Neuronal stem cell (in vitro differentiated cells): ENCODE measurements around the gene APOBEC3A.
A peak's percentile ranks its signal among the peaks of the same experiment; 100 is the strongest.

ENCODE experiments used
- DNase-seq: peaks from one replicate; pipeline ENCODE4 v3.0.0-alpha.2; 2013; ENCODE audit warnings: low spot score
- H2AFZ ChIP-seq: one replicate; pipeline ENCODE4 v1.6.1; 2013; ENCODE audit warnings: mild to moderate bottlenecking, low read length, inconsistent platforms
- H2AK5ac ChIP-seq: 2 replicates; pipeline ENCODE4 v1.6.1; 2013; ENCODE audit warnings: low read depth, mild to moderate bottlenecking, inconsistent platforms, low read length, moderate library complexity, mixed read lengths
- H2BK120ac ChIP-seq: 2 replicates; pipeline ENCODE4 v1.6.1; 2013; ENCODE audit warnings: low read depth, mild to moderate bottlenecking, inconsistent platforms, low read length, moderate library complexity, mixed read lengths
- H2BK12ac ChIP-seq: one replicate; pipeline ENCODE4 v1.6.1; 2013; ENCODE audit warnings: low read length, inconsistent platforms
- H2BK15ac ChIP-seq: 2 replicates; pipeline ENCODE4 v1.6.1; 2013; ENCODE audit warnings: mild to moderate bottlenecking, low read length, inconsistent platforms, mixed read lengths
- H2BK5ac ChIP-seq: one replicate; pipeline ENCODE4 v1.6.1; 2013; ENCODE audit warnings: inconsistent platforms, mild to moderate bottlenecking, low read length, moderate library complexity
- H3K14ac ChIP-seq: one replicate; pipeline ENCODE4 v1.6.1; 2013; ENCODE audit warnings: low read length, inconsistent platforms
- H3K18ac ChIP-seq: 2 replicates; pipeline ENCODE4 v1.6.1; 2013; ENCODE audit warnings: low read length, inconsistent platforms
- H3K23ac ChIP-seq: 2 replicates; pipeline ENCODE4 v1.6.1; 2013; ENCODE audit warnings: low read depth, mild to moderate bottlenecking, mixed read lengths, low read length, inconsistent platforms; ENCODE audit not compliant: poor library complexity
- H3K27ac ChIP-seq: replicated peaks from 3 replicates; pipeline ENCODE4 v1.5.1; 2013; ENCODE audit warnings: low read length, inconsistent platforms
- H3K27me3 ChIP-seq, 3 experiments: 2 replicates each; pipeline ENCODE4 v1.6.1; 2013; ENCODE audit warnings: low read length in 3 of 3, mild to moderate bottlenecking in 2 of 3, inconsistent platforms in 1 of 3, low read depth in 1 of 3, mixed read lengths in 1 of 3, moderate library complexity in 1 of 3; ENCODE audit not compliant: control insufficient read depth in 3 of 3, insufficient read depth in 3 of 3
- H3K36me3 ChIP-seq, 2 donors: replicated peaks in 1 of 2; 2 replicates each; pipeline ENCODE4 v1.6.1; 2013; ENCODE audit warnings: low read length in 2 of 2; ENCODE audit not compliant: control insufficient read depth in 2 of 2, insufficient read depth in 2 of 2
- H3K4ac ChIP-seq: 2 replicates; pipeline ENCODE4 v1.6.1; 2013; ENCODE audit warnings: inconsistent platforms, mild to moderate bottlenecking, low read length, moderate library complexity
- H3K4me1 ChIP-seq, 2 donors: 1 replicate in 1 of 2; 2 replicates in 1 of 2; pipeline ENCODE4 v1.6.1; 2013; ENCODE audit warnings: low read length in 2 of 2, low read depth in 1 of 2; ENCODE audit not compliant: control insufficient read depth in 2 of 2, insufficient read depth in 1 of 2
- H3K4me2 ChIP-seq: one replicate; pipeline ENCODE4 v1.6.1; 2013; ENCODE audit warnings: mild to moderate bottlenecking, low read length, inconsistent platforms; ENCODE audit not compliant: insufficient read depth, poor library complexity, severe bottlenecking
- H3K4me3 ChIP-seq, 2 donors: 2 replicates each; pipeline ENCODE4 v1.5.1; 2013; ENCODE audit warnings: low read length in 2 of 2, mild to moderate bottlenecking in 2 of 2, inconsistent platforms in 1 of 2, moderate library complexity in 1 of 2
- H3K79me1 ChIP-seq: one replicate; pipeline ENCODE4 v1.6.1; 2013; ENCODE audit warnings: low read depth, mild to moderate bottlenecking, inconsistent platforms, low read length, moderate library complexity
- H3K9ac ChIP-seq: one replicate; pipeline ENCODE4 v1.6.1; 2013; ENCODE audit warnings: mild to moderate bottlenecking, low read depth, low read length, inconsistent platforms; ENCODE audit not compliant: poor library complexity
- H3K9me3 ChIP-seq, 2 donors: replicated peaks in 1 of 2; 2 replicates each; pipeline versions ENCODE3 to v1.6.1; 2013; ENCODE audit warnings: low read length in 2 of 2, mild to moderate bottlenecking in 2 of 2, inconsistent platforms in 1 of 2, low read depth in 1 of 2, mixed read lengths in 1 of 2, moderate library complexity in 1 of 2; ENCODE audit not compliant: control insufficient read depth in 2 of 2, insufficient read depth in 1 of 2
- H4K8ac ChIP-seq: one replicate; pipeline ENCODE4 v1.6.1; 2013; ENCODE audit warnings: low read depth, mild to moderate bottlenecking, inconsistent platforms, low read length, moderate library complexity
- H4K91ac ChIP-seq: one replicate; pipeline ENCODE4 v1.6.1; 2013; ENCODE audit warnings: low read length, low read depth, mild to moderate bottlenecking, inconsistent platforms; ENCODE audit not compliant: poor library complexity
- WGBS, 2 donors: extraction: QIAGEN DNeasy Blood & Tissue Kit; methylation state at CpG; one replicate each; pipeline ENCODE4 v1.1.7; 2013; ENCODE audit warnings: missing lambda C conversion rate in 2 of 2, mixed read lengths in 1 of 2; ENCODE audit not compliant: insufficient read length in 2 of 2, insufficient replicate concordance in 1 of 2; ENCODE audit errors: extremely low coverage in 2 of 2; 5-methylcytosine and 5-hydroxymethylcytosine counted together

Gene APOBEC3A

DNA sequence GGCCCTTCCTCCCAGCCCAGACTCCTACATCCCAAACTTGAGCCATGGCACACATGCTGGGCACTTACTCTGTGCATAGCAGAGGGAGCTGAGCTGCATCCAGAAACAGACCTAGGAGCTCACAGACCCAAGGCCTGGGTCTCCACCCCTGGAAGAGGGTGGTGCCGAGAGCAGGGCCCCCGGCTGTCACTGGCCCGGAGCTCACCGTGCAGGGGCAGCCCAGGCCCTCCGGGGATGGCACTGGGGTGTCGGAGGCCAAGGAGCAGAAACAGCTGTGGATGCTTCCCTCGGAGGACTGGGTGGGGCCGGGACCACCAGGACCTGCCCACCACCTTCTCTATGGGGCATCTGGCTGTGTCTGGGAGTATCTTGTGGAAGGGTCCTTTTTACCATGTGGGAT, 4.3 kb upstream of the APOBEC3A start:
- peaks cover 0 to 61% (median 0%) of the 10 kb centered on the region in 3 experiments for H3K27me3 ChIP-seq
- H4K91ac ChIP-seq = no peak overlapping the region
- no peak overlapping the region for H2AFZ ChIP-seq
- peak overlapping the region; percentile 26 for H2AK5ac ChIP-seq
- H2BK12ac ChIP-seq = no peak overlapping the region
- no peak overlapping the region for H4K8ac ChIP-seq
- H3K4me3 ChIP-seq = no peak overlapping the region
- H3K9ac ChIP-seq = no peak overlapping the region
- H3K36me3 ChIP-seq = no peaks in the 10 kb centered on the region
- H2BK5ac ChIP-seq = peak overlapping the region; percentile 83
- no peak overlapping the region for H2BK120ac ChIP-seq
- no peaks in the 10 kb centered on the region for H3K79me1 ChIP-seq
- H3K4me1 ChIP-seq = no peaks in the 10 kb centered on the region
- H2BK15ac ChIP-seq = peak overlapping the region; percentile 20
- no peak overlapping the region for H3K23ac ChIP-seq
- WGBS, 2 donors = no CpG with 5 or more reads among the region's 8 CpGs
- peaks cover 0 to 2% of the 10 kb centered on the region in 2 donors for H3K9me3 ChIP-seq
- H3K27ac ChIP-seq = no peak overlapping the region
- no peak overlapping the region for H3K4me2 ChIP-seq
- no peak overlapping the region for H3K4ac ChIP-seq
- no peak for DNase-seq
- H3K14ac ChIP-seq = no peak overlapping the region
- peak overlapping the region; percentile 72 for H3K18ac ChIP-seq

- Histone ChIP-seq H2BK120ac (no peak overlapping the region), H4K91ac (no peak overlapping the region), H3K4me2 (no peak overlapping the region), H2AK5ac (no peak overlapping the region), H3K23ac (no peak overlapping the region), H2BK12ac (no peak overlapping the region), H3K9me3 (peaks cover 0 to 2% of the 10 kb centered on the region in 2 donors), H3K27me3 (peaks cover 0 to 54% (median 0%) of the 10 kb centered on the region in 3 experiments), H2BK15ac (peak overlapping the region; percentile 14), H2BK5ac (peak overlapping the region; percentile 14), H3K4me1 (no peaks in the 10 kb centered on the region), H3K27ac (no peak overlapping the region), H3K4me3 (no peak overlapping the region), H3K18ac (peak overlapping the region; percentile 55), H3K79me1 (no peaks in the 10 kb centered on the region), H3K14ac (peak overlapping the region; percentile 92), H3K36me3 (no peaks in the 10 kb centered on the region), H2AFZ (no peak overlapping the region), H3K9ac (peak overlapping the region; percentile 27), H3K4ac (no peak overlapping the region), H4K8ac (no peak overlapping the region)
- DNase-seq = no peak
- no CpG with 5 or more reads among the region's 15 CpGs for WGBS, 2 donors
Measured at GRCh38 chr22:38953577-38954413, 3.6 kb upstream of the APOBEC3A start.

GRCh38 chr22:38954414-38955043, 2.9 kb upstream of the APOBEC3A start:
- Histone ChIP-seq H3K4me1 (no peaks in the 10 kb centered on the region), H3K4ac (no peak overlapping the region), H2BK5ac (no peak overlapping the region), H4K8ac (no peak overlapping the region), H2BK12ac (no peak overlapping the region), H3K79me1 (no peaks in the 10 kb centered on the region), H3K9me3 (peaks cover 0 to 2% of the 10 kb centered on the region in 2 donors), H3K18ac (peak overlapping the region; percentile 35), H3K36me3 (no peaks in the 10 kb centered on the region), H3K23ac (no peak overlapping the region), H3K4me2 (no peak overlapping the region), H3K14ac (no peak overlapping the region), H3K27ac (no peak overlapping the region), H3K4me3 (no peak overlapping the region), H2BK120ac (no peak overlapping the region), H2AFZ (no peak overlapping the region), H4K91ac (no peak overlapping the region), H2BK15ac (peak overlapping the region; percentile 13), H3K9ac (no peak overlapping the region), H3K27me3 (peaks cover 0 to 55% (median 0%) of the 10 kb centered on the region in 3 experiments), H2AK5ac (no peak overlapping the region)
- no CpG with 5 or more reads among the region's 13 CpGs for WGBS, 2 donors
- no peak for DNase-seq

DNA sequence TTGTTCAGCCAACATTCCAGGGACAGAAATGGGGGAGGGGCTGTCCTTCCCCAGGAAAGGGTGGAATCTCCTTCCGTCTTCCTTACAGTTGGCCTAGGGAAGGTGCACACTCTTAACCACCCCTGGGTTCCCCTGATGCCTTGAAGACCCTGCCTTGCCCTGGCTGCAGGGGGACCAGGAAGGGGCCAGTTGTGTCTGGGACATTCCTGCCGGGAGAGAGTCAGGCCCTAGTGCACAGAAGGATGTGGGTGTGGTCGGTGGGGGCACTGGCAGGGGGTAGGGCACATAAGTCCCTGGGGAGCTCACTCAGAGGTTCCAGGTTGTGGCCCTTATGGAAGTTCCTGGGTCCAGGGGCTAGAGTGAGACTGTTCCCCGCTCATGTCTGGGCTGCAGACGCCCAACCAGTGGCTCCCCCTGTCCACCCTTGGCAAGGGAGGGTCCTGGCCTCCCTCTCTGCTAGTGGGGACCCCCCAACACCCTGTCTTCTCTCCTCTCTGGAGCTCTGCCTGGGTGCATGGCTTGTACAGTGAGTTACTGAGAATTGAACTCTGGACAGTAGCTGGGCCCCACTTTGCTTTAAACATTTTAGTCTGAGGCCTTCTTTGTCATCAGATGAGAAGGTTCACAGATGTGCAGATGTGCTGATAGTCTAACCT, 2.0 kb upstream of the APOBEC3A start:
- Histone ChIP-seq H2BK120ac (no peak overlapping the region), H2BK5ac (no peak overlapping the region), H3K27me3 (peaks cover 0 to 48% (median 0%) of the 10 kb centered on the region in 3 experiments), H3K4ac (no peak overlapping the region), H3K36me3 (no peaks in the 10 kb centered on the region), H3K18ac (peak overlapping the region; percentile 60), H2BK12ac (no peak overlapping the region), H3K9ac (no peak overlapping the region), H2AK5ac (no peak overlapping the region), H2AFZ (no peak overlapping the region), H3K4me3 (no peak overlapping the region), H3K4me2 (no peak overlapping the region), H3K4me1 (no peaks in the 10 kb centered on the region), H3K14ac (no peak overlapping the region), H3K27ac (no peak overlapping the region), H2BK15ac (peak overlapping the region; percentile 49), H3K9me3 (peaks cover 0 to 2% of the 10 kb centered on the region in 2 donors), H4K91ac (no peak overlapping the region), H3K79me1 (no peaks in the 10 kb centered on the region), H3K23ac (no peak overlapping the region), H4K8ac (no peak overlapping the region)
- DNase-seq = no peak
- WGBS, 2 donors = no CpG with 5 or more reads among the region's 5 CpGs
